Liver (tissue), 9 donors: Measurements from ENCODE around the gene TSPAN5. TPM values are rescaled to one million over a fixed set of nuclear protein-coding genes. Genes with fewer than 3 reads are reported as not detected.

ENCODE experiments used
- DNase-seq: peaks from one replicate; pipeline ENCODE4 v3.0.0-alpha.2; 2017; ENCODE audit warnings: low spot score
- H3K27ac ChIP-seq, 2 donors: one replicate each; pipeline ENCODE4 v1.7.0; 2013; ENCODE audit warnings: inconsistent platforms in 2 of 2, low read length in 2 of 2, control low read depth in 1 of 2, low read depth in 1 of 2, mild to moderate bottlenecking in 1 of 2
- H3K27me3 ChIP-seq, 4 donors: one replicate each; pipeline versions ENCODE4 v1.6.1 to v1.7.0; 2013; ENCODE audit warnings: low read length in 3 of 4, inconsistent platforms in 1 of 4, mild to moderate bottlenecking in 1 of 4, moderate library complexity in 1 of 4; ENCODE audit not compliant: control insufficient read depth in 4 of 4, insufficient read depth in 4 of 4
- H3K36me3 ChIP-seq, 4 donors: one replicate each; pipeline versions ENCODE4 v1.6.1 to v1.7.0; 2013; ENCODE audit warnings: low read length in 3 of 4, mild to moderate bottlenecking in 3 of 4, low read depth in 1 of 4, moderate library complexity in 1 of 4; ENCODE audit not compliant: control insufficient read depth in 4 of 4, insufficient read depth in 3 of 4
- H3K4me1 ChIP-seq, 4 donors: one replicate each; pipeline versions ENCODE4 v1.6.1 to v1.7.0; 2013; ENCODE audit warnings: low read length in 3 of 4, mild to moderate bottlenecking in 3 of 4, moderate library complexity in 1 of 4; ENCODE audit not compliant: control insufficient read depth in 4 of 4, insufficient read depth in 4 of 4
- H3K4me3 ChIP-seq, 3 donors: one replicate each; pipeline versions ENCODE4 v1.6.1 to v1.7.0; 2013; ENCODE audit warnings: low read length in 3 of 3, control low read depth in 1 of 3, low read depth in 1 of 3, mild to moderate bottlenecking in 1 of 3
- H3K9ac ChIP-seq, 2 donors: one replicate each; pipeline ENCODE4 v1.7.0; 2013; ENCODE audit warnings: low read length in 2 of 2, mild to moderate bottlenecking in 2 of 2, moderate library complexity in 2 of 2, control low read depth in 1 of 2, low read depth in 1 of 2
- H3K9me3 ChIP-seq, 4 donors: one replicate each; pipeline versions ENCODE4 v1.6.1 to v1.7.0; 2013; ENCODE audit warnings: low read length in 3 of 4; ENCODE audit not compliant: control insufficient read depth in 4 of 4
- ATF3 ChIP-seq: IDR thresholded peaks from 2 replicates; pipeline ENCODE4 v1.6.1; 2016; ENCODE audit warnings: antibody characterized with exemption
- CTCF ChIP-seq: fragments of 150-350 bp; IDR thresholded peaks from 2 replicates; pipeline ENCODE4 v1.5.1; 2017; ENCODE audit warnings: improper control_type of control experiment, low read depth, low read length; ENCODE audit not compliant: missing input control
- EGR1 ChIP-seq, 2 donors: IDR thresholded peaks; 2 replicates each; pipeline ENCODE4 v1.6.1; 2016 to 2018; ENCODE audit warnings: antibody characterized with exemption in 2 of 2, low read depth in 2 of 2
- FOXA1 ChIP-seq: IDR thresholded peaks from 2 replicates; pipeline ENCODE4 v1.6.1; 2016; ENCODE audit warnings: antibody characterized with exemption
- FOXA2 ChIP-seq: IDR thresholded peaks from 2 replicates; pipeline ENCODE4 v1.6.1; 2016; ENCODE audit warnings: antibody characterized with exemption
- GABPA ChIP-seq, 2 donors: IDR thresholded peaks in 1 of 2; conservative IDR thresholded peaks in 1 of 2; 2 replicates each; pipeline ENCODE4 v1.6.1; 2016; ENCODE audit warnings: antibody characterized with exemption in 2 of 2, mild to moderate bottlenecking in 1 of 2, moderate library complexity in 1 of 2
- HNF4A ChIP-seq, 2 donors: conservative IDR thresholded peaks; 2 replicates each; pipeline ENCODE4 v1.6.1; 2016; ENCODE audit warnings: antibody characterized with exemption in 2 of 2, mild to moderate bottlenecking in 2 of 2
- HNF4G ChIP-seq: IDR thresholded peaks from 2 replicates; pipeline ENCODE4 v1.6.1; 2016; ENCODE audit warnings: antibody characterized with exemption
- JUND ChIP-seq, 2 donors: IDR thresholded peaks; 2 replicates each; pipeline ENCODE4 v1.6.1; 2016; ENCODE audit warnings: antibody characterized with exemption in 2 of 2
- MAX ChIP-seq: IDR thresholded peaks from 2 replicates; pipeline ENCODE4 v1.6.1; 2016; ENCODE audit warnings: antibody characterized with exemption
- NR2F2 ChIP-seq: IDR thresholded peaks from 2 replicates; pipeline ENCODE4 v1.6.1; 2016; ENCODE audit warnings: antibody characterized with exemption
- RAD21 ChIP-seq, 2 donors: IDR thresholded peaks; 2 replicates each; pipeline ENCODE4 v1.6.1; 2016; ENCODE audit warnings: antibody characterized with exemption in 2 of 2, mild to moderate bottlenecking in 2 of 2
- REST ChIP-seq: IDR thresholded peaks from 2 replicates; pipeline ENCODE4 v1.6.1; 2016; ENCODE audit warnings: antibody characterized with exemption, mild to moderate bottlenecking
- RXRA ChIP-seq, 2 donors: IDR thresholded peaks; 2 replicates each; pipeline ENCODE4 v1.6.1; 2017 to 2018; ENCODE audit warnings: antibody characterized with exemption in 2 of 2, mild to moderate bottlenecking in 1 of 2
- SP1 ChIP-seq: IDR thresholded peaks from 2 replicates; pipeline ENCODE4 v1.6.1; 2018; ENCODE audit warnings: antibody characterized with exemption, mild to moderate bottlenecking
- TAF1 ChIP-seq: conservative IDR thresholded peaks from 2 replicates; pipeline ENCODE4 v1.6.1; 2016; ENCODE audit warnings: antibody characterized with exemption, mild to moderate bottlenecking
- YY1 ChIP-seq: IDR thresholded peaks from 2 replicates; pipeline ENCODE4 v1.6.1; 2016; ENCODE audit warnings: antibody characterized with exemption, mild to moderate bottlenecking
- ZBTB33 ChIP-seq: IDR thresholded peaks from 2 replicates; pipeline ENCODE4 v1.6.1; 2016; ENCODE audit warnings: antibody characterized with exemption
- WGBS: extraction: QIAGEN DNeasy Blood & Tissue Kit; methylation state at CpG from one replicate; pipeline ENCODE4 v1.1.7; 2013; 5-methylcytosine and 5-hydroxymethylcytosine counted together
- polyA plus RNA-seq, 2 donors: library from polyadenylated mRNA; stranded (reverse) in 1 of 2; unstranded in 1 of 2; fragments of 200-250 nt in 1 of 2; fragments of >200 nt in 1 of 2; fragmentation: Nextera tagmentation in 1 of 2; extraction: Ambion mirVana in 1 of 2; gene quantifications; one replicate each; pipeline versions ENCODE4 v1.2.1 to v1.2.3, GENCODE V29; 2013 to 2015
- total RNA-seq, 2 donors: library from RNA; depleted of rRNA; stranded (reverse); fragments of >200 nt; gene quantifications; one replicate each; pipeline ENCODE4 v1.2.3, GENCODE V29; 2014
- donor health status: healthy.
- donor health status: healthy.
- donor health status: healthy.
- donor health status: healthy.
- donor health status: healthy.

The TSPAN5 gene
- total and polyA plus RNA-seq, 4 donors: 0.36 to 54.0 (median 0.63) TPM

- 89% methylated on average over 6 of the region's 6 CpGs for WGBS
- Histone ChIP-seq H3K4me3 (no peak overlapping the region), H3K36me3 (no peaks in the 10 kb centered on the region), H3K27ac (no peak overlapping the region), H3K27me3 (no peaks in the 10 kb centered on the region), H3K9ac (no peak overlapping the region), H3K9me3 (no peaks in the 10 kb centered on the region), H3K4me1 (no peaks in the 10 kb centered on the region)
- DNase-seq: no peak
- TF ChIP-seq GABPA (IDR thresholded peaks at IDR 0.05 in 1 of 2, conservative IDR thresholded peaks at IDR 0.05 in 1 of 2) (no peak), JUND (IDR thresholded peaks at IDR 0.05) (no peak), HNF4G (no peak), CTCF (no peak), NR2F2 (no peak), MAX (no peak), ZBTB33 (no peak), FOXA2 (no peak), YY1 (no peak), EGR1 (IDR thresholded peaks at IDR 0.05; ENCODE audit: low read depth in 2 of 2) (no peak), TAF1 (no peak), RAD21 (IDR thresholded peaks at IDR 0.05) (no peak), REST (no peak), HNF4A (conservative IDR thresholded peaks at IDR 0.05) (no peak), ATF3 (no peak), FOXA1 (no peak), RXRA (IDR thresholded peaks at IDR 0.05) (no peak)
Observed at GRCh38 chr4:98610431-98610830, 48.0 kb downstream of the TSPAN5 start.

GRCh38 chr4:98609934-98610333 lies 48.5 kb downstream of the TSPAN5 start:
- H3K9ac ChIP-seq: no peak overlapping the region
- H3K36me3 ChIP-seq: no peaks in the 10 kb centered on the region
- H3K27me3 ChIP-seq: no peaks in the 10 kb centered on the region
- DNase-seq: no peak
- H3K4me1 ChIP-seq: no peaks in the 10 kb centered on the region
- WGBS: 86% methylated on average over 5 of the region's 5 CpGs
- no peak overlapping the region for H3K27ac ChIP-seq
- H3K9me3 ChIP-seq: no peaks in the 10 kb centered on the region
- no peak overlapping the region for H3K4me3 ChIP-seq
- no peak for TF ChIP-seq NR2F2
- no peak for TF ChIP-seq EGR1 (IDR thresholded peaks at IDR 0.05; ENCODE audit: low read depth in 2 of 2)
- no peak for TF ChIP-seq SP1
- no peak for TF ChIP-seq REST
- TF ChIP-seq ZBTB33: no peak
- TF ChIP-seq RXRA (IDR thresholded peaks at IDR 0.05): no peak
- no peak for TF ChIP-seq HNF4A (conservative IDR thresholded peaks at IDR 0.05)
